Esophagus squamous epithelium (tissue), 5 donors: ENCODE measurements around the gene MS4A2. TPM values are rescaled to one million over a fixed set of nuclear protein-coding genes. Genes with fewer than 3 reads are reported as not detected.
"Not testable (repeated sequence)": the region's sequence is repeated elsewhere in the genome, so short reads cannot be mapped to it uniquely, and the experiment has no call there.

Experiments used
- DNase-seq: peaks from one replicate; lab custom pipeline; 2025; lab: John Stamatoyannopoulos, UW
- H3K27ac ChIP-seq, 4 donors: fragments of 200-600 bp; sonication (generic); one replicate each; pipeline ENCODE4 v1.5.1; 2016 to 2019; ENCODE audit warnings: mild to moderate bottlenecking in 1 of 4
- H3K27me3 ChIP-seq, 4 donors: fragments of 200-600 bp; sonication (generic); 1 replicate in 3 of 4; 2 replicates in 1 of 4; pipeline versions ENCODE4 v1.5.1 to v1.6.0; 2017 to 2021; ENCODE audit warnings: antibody characterized with exemption in 1 of 4
- H3K36me3 ChIP-seq, 3 donors: fragments of 200-600 bp; sonication (generic); one replicate each; pipeline ENCODE4 v1.5.1; 2016 to 2019
- H3K4me1 ChIP-seq, 3 donors: fragments of 200-600 bp; sonication (generic); one replicate each; pipeline ENCODE4 v1.5.1; 2017 to 2019
- H3K4me3 ChIP-seq, 4 donors: fragments of 200-600 bp; sonication (generic); 1 replicate in 3 of 4; 2 replicates in 1 of 4; pipeline ENCODE4 v1.5.1; 2016 to 2019; ENCODE audit warnings: mild to moderate bottlenecking in 2 of 4, moderate library complexity in 1 of 4
- H3K9me3 ChIP-seq, 3 donors: fragments of 200-600 bp; sonication (generic); one replicate each; pipeline ENCODE4 v1.5.1; 2016 to 2019
- POLR2A ChIP-seq, 4 donors: fragments of 450-650 bp; IDR thresholded peaks; one replicate each; pipeline ENCODE4 v1.6.1; 2017; ENCODE audit warnings: antibody characterized with exemption in 4 of 4, mild to moderate bottlenecking in 4 of 4, moderate library complexity in 3 of 4
- WGBS, 2 donors: methylation state at CpG; one replicate each; pipeline ENCODE4 v1.1.5; 2018; 5-methylcytosine and 5-hydroxymethylcytosine counted together
- intact Hi-C: fragments of 100-400 bp; cut with DNase I; formaldehyde crosslinking; loops from one replicate; pipeline ENCODE4 v1.15.0; 2022
- total RNA-seq, 4 donors: library from RNA; depleted of rRNA; stranded (reverse); fragments of >200 nt; gene quantifications; one replicate each; pipeline ENCODE4 v1.1.0, GENCODE V29; 2016
- TF ChIP-seq, protein P1 (sequence below), 6 experiments: fragments of 450-650 bp in 4 of 6; fragments of 200-600 bp in 2 of 6; sonication (generic) in 2 of 6; IDR thresholded peaks; one replicate each; pipeline ENCODE4 v1.5.1; 2016 to 2019; ENCODE audit warnings: antibody characterized with exemption in 6 of 6, mild to moderate bottlenecking in 4 of 6, moderate library complexity in 4 of 6
- donor health status: DM: yes; HTN: yes; CAD: no.

MS4A2 gene
- total RNA-seq, 4 donors from 2014 or later, result 0.12 to 13.2 TPM; not detected in 2

DNA sequence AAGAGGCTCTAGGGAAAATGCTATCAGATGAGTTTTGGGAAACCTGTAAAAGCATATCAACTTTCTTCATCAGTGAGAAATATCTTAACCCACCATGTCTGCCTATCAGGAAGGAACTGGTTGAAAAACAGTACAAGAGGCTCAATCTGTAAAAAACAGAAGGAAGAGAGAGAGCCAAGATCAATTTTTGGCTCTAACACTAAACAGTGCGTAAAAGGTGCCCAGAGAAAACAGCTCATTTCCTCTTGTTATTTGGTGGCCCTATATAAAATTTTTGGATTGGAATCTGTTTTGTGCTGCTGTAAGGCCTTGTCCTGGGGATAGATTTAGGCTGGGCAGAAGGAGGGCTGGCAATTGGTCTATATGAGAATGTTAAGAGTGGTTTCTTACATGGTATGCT is 12.1 kb downstream of the MS4A2 start:
- H3K27ac ChIP-seq, result no peak overlapping the region
- DNase-seq, result no peak
- no peak for TF ChIP-seq POLR2A (IDR thresholded peaks at IDR 0.05)
- TF ChIP-seq, protein P1, sequence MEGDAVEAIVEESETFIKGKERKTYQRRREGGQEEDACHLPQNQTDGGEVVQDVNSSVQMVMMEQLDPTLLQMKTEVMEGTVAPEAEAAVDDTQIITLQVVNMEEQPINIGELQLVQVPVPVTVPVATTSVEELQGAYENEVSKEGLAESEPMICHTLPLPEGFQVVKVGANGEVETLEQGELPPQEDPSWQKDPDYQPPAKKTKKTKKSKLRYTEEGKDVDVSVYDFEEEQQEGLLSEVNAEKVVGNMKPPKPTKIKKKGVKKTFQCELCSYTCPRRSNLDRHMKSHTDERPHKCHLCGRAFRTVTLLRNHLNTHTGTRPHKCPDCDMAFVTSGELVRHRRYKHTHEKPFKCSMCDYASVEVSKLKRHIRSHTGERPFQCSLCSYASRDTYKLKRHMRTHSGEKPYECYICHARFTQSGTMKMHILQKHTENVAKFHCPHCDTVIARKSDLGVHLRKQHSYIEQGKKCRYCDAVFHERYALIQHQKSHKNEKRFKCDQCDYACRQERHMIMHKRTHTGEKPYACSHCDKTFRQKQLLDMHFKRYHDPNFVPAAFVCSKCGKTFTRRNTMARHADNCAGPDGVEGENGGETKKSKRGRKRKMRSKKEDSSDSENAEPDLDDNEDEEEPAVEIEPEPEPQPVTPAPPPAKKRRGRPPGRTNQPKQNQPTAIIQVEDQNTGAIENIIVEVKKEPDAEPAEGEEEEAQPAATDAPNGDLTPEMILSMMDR (IDR thresholded peaks at IDR 0.05), result no peak
- H3K36me3 ChIP-seq, result no peaks in the 10 kb centered on the region
- intact Hi-C loops, result no loop called here
- no peaks in the 10 kb centered on the region for H3K27me3 ChIP-seq
- no peaks in the 10 kb centered on the region for H3K9me3 ChIP-seq
- H3K4me1 ChIP-seq, result no peaks in the 10 kb centered on the region
- H3K4me3 ChIP-seq, result no peak overlapping the region
- WGBS, 2 donors, result 73 to 76% methylated on average over 1 of the region's 1 CpG

DNA sequence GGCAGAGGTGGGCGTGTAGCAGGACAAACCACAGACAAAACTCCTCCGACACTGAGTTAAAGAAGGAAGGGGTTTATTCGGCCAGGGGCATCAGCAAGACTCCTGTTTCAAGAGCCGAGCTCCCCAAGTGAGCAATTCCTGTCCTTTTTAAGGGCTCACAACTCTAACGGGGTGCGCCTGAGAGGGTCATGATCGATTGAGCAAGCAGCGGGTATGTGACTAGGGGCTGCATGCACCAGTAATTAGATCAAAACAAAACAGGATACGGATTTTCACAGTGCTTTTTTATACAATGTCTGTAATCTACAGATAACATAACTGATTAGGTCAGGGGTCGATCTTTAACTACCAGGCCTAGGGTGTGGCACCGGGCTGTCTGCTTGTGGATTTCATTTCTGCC is 12.9 kb downstream of the MS4A2 start:
- H3K9me3 ChIP-seq, H3K27ac ChIP-seq, H3K36me3 ChIP-seq, H3K4me3 ChIP-seq, H3K27me3 ChIP-seq, H3K4me1 ChIP-seq, intact Hi-C loops, DNase-seq: not testable (repeated sequence)
- WGBS, 2 donors, result 81 to 90% methylated on average over 11 of the region's 11 CpGs

DNA sequence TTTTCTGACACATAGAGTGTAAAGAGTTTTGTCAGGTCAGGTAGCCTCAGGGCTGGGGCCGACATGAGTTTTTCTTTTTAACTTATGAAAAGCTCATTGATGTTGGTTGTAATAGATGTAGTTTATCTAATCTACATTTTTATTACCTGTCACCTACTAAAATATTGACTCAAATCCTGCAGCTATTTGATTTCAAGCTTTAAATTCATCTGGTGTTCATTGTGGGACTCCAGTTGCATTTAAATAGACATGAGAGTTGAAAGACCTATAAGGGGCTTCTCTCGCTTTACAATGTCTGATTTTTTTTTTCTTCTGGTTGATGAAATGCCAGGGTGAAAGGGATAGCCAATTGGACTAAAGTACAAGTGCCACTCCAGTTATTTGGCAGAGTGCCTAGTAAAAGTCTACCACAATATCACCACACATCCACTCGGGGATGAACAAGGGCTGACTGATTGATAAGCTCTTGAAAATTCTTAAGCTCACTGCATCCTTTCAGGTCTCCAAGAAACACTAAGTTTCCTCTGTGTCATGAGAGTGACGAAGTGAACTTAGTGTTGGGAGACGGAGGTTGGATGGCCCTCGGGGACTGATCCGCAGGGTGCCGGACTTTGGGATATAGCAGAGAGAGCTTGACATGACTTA is 16.1 kb downstream of the MS4A2 start:
- H3K27me3 ChIP-seq, H3K36me3 ChIP-seq, intact Hi-C loops, H3K27ac ChIP-seq, H3K9me3 ChIP-seq, H3K4me1 ChIP-seq, DNase-seq, H3K4me3 ChIP-seq: not testable (repeated sequence)
- WGBS, 2 donors, result 50 to 71% methylated on average over 3 to 8 of the region's 8 CpGs

DNA sequence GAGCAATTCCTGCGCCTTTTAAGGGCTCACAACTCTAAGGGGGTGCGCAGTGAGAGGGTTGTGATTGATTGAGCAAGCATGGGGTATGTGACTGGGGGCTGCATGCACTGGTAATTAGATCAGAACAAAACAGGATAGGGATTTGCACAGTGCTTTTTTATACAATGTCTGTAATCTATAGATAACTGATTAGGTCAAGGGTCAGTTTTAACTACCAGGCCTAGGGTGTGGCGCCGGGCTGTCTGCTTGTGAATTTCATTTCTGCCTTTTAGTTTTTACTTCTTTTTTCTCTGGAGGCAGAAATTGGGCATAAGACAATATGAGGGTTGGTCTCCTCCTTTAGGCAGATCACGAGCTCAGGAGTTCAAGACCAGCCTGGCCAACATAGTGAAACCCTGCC is 20.2 kb downstream of the MS4A2 start:
- 75 to 79% methylated on average over 5 of the region's 5 CpGs for WGBS, 2 donors
- H3K4me3 ChIP-seq, H3K9me3 ChIP-seq, H3K27me3 ChIP-seq, DNase-seq, intact Hi-C loops, H3K36me3 ChIP-seq, H3K27ac ChIP-seq, H3K4me1 ChIP-seq: not testable (repeated sequence)

DNA sequence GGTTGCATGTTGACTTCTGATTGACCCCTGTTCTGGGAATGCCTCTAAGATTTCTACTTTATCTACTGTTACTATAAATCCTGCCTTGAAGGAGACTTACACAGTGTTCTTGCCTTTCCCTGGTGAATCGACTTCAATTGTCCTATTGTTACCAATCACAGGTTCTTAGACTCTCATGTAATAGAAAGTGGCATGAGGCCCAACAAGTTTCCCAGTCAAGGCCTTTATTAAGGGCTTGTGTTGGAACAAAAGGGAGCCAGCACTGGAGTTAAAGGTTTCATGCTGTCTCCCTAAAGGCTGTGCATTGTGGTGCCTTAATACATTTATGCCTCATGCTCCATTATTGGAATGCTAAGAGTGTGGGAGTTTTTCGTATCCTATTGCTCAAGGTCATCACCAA is 23.3 kb downstream of the MS4A2 start:
- DNase-seq, result no peak
- H3K4me3 ChIP-seq, result no peak overlapping the region
- no peak for TF ChIP-seq POLR2A (IDR thresholded peaks at IDR 0.05)
- TF ChIP-seq, protein P1 (IDR thresholded peaks at IDR 0.05), result no peak
- 42 to 43% methylated on average over 2 of the region's 2 CpGs for WGBS, 2 donors
- no peaks in the 10 kb centered on the region for H3K9me3 ChIP-seq
- intact Hi-C loops, result no loop called here
- no peak overlapping the region for H3K27ac ChIP-seq
- H3K4me1 ChIP-seq, result no peaks in the 10 kb centered on the region
- no peaks in the 10 kb centered on the region for H3K27me3 ChIP-seq
- no peaks in the 10 kb centered on the region for H3K36me3 ChIP-seq

DNA sequence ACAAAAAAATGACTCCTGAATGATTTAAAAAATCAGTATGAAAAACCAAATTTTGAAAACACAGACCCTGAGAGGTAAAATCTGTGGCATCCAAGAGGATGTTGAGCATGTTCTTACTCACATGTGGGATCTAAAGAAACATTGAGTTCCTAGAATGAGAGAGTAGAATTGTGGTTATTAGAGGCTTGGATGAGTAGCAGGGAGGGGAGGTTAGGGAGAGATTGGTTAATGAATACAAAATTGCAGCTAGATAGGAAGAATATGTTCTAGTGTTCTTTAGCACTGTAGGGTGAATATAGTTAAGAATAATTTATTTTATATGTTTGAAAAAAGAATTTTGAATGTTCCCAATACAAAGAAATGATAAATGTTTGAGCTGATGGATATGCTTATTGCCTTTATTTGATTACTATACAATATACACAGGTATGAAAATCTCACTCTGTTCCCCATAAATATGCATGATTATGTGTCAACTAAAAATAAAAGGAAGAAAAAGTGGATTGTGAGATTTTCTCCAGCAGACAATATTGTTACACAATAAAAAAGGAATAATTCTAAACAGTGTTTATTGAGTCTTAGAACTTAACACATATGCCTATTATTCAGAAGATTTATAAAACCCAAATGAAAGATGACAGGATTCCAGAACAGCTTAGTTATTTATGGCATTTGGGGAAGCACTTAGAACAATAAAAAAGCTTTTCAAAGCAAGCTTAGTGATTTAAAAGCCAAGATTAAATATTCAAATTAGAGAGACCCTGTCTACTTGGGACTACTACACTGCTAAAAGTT is 28.7 kb downstream of the MS4A2 start:
- Histone ChIP-seq H3K36me3 (no peaks in the 10 kb centered on the region), H3K9me3 (no peaks in the 10 kb centered on the region), H3K4me1 (no peaks in the 10 kb centered on the region), H3K4me3 (no peak overlapping the region), H3K27ac (no peak overlapping the region), H3K27me3 (no peaks in the 10 kb centered on the region)
- TF ChIP-seq, protein P1 (IDR thresholded peaks at IDR 0.05), result no peak
- no peak for TF ChIP-seq POLR2A (IDR thresholded peaks at IDR 0.05)
- no peak for DNase-seq
- intact Hi-C loops, result no loop called here
